Suprapubic skin (tissue), 4 donors: ENCODE measurements around the gene RNF6.

Source experiments
- EP300 ChIP-seq: sonication (generic); formaldehyde crosslinking; IDR thresholded peaks from one replicate; pipeline ENCODE4 v1.6.1; 2017; ENCODE audit warnings: antibody characterized with exemption
- POLR2A ChIP-seq, 2 donors: fragments of 450-650 bp; IDR thresholded peaks; one replicate each; pipeline ENCODE4 v1.6.1; 2017; ENCODE audit warnings: antibody characterized with exemption in 2 of 2, mild to moderate bottlenecking in 2 of 2, moderate library complexity in 2 of 2
- POLR2AphosphoS5 ChIP-seq, 3 donors: sonication (generic); formaldehyde crosslinking; IDR thresholded peaks; one replicate each; pipeline ENCODE4 v1.6.1; 2017; ENCODE audit warnings: antibody characterized with exemption in 3 of 3
- TF ChIP-seq, protein P1 (sequence below), 2 donors: fragments of 200-600 bp in 1 of 2; fragments of 450-650 bp in 1 of 2; sonication (generic) in 1 of 2; IDR thresholded peaks; one replicate each; pipeline ENCODE4 v1.5.1; 2016 to 2019; ENCODE audit warnings: antibody characterized with exemption in 2 of 2, mild to moderate bottlenecking in 1 of 2, moderate library complexity in 1 of 2

DNA sequence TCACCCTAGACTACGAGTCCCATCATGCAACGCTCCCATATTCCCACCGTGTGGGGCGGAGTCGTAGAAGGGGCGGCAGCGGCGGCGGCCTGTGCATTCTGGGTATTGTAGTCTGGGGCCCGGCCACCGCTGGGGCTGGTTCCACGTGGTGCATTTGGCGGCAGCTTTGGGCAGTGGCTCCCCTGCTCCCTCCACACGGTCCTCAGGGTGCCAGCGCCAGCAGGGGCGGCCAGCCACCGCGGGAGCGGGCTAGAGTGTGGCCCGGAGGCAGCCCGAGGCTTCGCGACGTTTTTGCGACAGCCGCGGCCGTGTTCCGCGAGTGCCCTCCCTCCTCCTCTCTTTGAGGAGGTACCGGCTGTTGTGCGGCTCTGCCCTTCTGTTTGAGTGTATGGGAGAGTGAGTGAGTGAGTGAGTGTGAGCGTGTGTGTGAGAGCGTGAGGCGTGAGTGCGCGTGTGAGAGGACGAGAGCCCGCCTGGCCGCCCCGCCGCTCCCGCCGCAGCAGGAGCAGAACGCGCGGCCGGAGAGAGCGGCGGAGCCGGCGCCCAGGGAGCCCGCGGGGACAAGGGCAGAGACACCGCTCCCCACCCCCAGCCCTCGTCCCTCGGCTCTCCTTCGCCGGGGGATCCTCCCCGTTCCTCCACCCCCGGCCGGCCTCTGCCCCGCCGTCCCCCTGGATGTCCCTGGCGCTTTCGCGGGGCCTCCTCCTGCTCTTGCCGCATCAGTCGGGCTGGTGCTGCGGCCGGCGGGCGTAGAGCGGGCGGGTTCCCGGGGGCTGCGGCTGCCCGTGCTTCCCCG is 31.9 kb upstream of the RNF6 start, which contains the start of gene CDK8:
- TF ChIP-seq, protein P1, sequence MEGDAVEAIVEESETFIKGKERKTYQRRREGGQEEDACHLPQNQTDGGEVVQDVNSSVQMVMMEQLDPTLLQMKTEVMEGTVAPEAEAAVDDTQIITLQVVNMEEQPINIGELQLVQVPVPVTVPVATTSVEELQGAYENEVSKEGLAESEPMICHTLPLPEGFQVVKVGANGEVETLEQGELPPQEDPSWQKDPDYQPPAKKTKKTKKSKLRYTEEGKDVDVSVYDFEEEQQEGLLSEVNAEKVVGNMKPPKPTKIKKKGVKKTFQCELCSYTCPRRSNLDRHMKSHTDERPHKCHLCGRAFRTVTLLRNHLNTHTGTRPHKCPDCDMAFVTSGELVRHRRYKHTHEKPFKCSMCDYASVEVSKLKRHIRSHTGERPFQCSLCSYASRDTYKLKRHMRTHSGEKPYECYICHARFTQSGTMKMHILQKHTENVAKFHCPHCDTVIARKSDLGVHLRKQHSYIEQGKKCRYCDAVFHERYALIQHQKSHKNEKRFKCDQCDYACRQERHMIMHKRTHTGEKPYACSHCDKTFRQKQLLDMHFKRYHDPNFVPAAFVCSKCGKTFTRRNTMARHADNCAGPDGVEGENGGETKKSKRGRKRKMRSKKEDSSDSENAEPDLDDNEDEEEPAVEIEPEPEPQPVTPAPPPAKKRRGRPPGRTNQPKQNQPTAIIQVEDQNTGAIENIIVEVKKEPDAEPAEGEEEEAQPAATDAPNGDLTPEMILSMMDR (IDR thresholded peaks at IDR 0.05), result no peak
- TF ChIP-seq POLR2A (IDR thresholded peaks at IDR 0.05), result no peak
- TF ChIP-seq POLR2AphosphoS5 (IDR thresholded peaks at IDR 0.05), result peak in 1 of 3 donors; percentile 34
- TF ChIP-seq EP300, result no peak
